ENCODE results near the gene SDHB. TPM values are rescaled to one million over a fixed set of nuclear protein-coding genes. Genes with fewer than 3 reads are reported as not detected.
A peak's percentile ranks its signal among the peaks of the same experiment; 100 is the strongest.

The SDHB gene
- total and polyA plus RNA-seq, 5 donors, result 209 to 311 (median 241) TPM

DNA sequence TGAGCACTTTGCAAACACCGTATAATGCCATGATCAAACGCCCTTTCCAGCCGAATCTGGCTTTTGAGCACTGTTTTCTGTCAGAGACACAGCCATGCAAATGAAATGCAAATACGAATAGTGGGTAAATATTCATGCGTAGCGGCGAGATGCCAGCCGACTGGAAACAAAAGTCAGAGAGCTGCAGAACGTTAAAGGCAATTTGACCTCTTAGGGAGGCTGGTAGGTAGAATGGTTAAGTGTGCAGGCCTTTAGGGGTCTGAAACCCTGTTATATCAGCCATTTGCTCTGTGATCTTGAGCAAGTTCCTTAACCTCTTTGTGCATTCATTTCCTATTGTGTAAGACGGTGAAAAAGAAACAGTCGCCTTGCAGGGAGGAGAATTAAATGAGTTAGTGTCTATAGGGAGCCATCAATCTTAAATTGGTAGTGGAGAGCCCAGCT is 6.5 kb upstream of the SDHB start:
- DNase-seq, result no peak
- intact Hi-C loops (cut with DNase I), result loop anchor here in 3 of 4 donors (5.0 kb wide), 1 partner anchor 177 kb away; no protein-coding TSS in a partner anchor
- no peaks in the 10 kb centered on the region for H3K4me1 ChIP-seq (ENCODE audit: control insufficient read depth, insufficient read depth, low read length)

DNA sequence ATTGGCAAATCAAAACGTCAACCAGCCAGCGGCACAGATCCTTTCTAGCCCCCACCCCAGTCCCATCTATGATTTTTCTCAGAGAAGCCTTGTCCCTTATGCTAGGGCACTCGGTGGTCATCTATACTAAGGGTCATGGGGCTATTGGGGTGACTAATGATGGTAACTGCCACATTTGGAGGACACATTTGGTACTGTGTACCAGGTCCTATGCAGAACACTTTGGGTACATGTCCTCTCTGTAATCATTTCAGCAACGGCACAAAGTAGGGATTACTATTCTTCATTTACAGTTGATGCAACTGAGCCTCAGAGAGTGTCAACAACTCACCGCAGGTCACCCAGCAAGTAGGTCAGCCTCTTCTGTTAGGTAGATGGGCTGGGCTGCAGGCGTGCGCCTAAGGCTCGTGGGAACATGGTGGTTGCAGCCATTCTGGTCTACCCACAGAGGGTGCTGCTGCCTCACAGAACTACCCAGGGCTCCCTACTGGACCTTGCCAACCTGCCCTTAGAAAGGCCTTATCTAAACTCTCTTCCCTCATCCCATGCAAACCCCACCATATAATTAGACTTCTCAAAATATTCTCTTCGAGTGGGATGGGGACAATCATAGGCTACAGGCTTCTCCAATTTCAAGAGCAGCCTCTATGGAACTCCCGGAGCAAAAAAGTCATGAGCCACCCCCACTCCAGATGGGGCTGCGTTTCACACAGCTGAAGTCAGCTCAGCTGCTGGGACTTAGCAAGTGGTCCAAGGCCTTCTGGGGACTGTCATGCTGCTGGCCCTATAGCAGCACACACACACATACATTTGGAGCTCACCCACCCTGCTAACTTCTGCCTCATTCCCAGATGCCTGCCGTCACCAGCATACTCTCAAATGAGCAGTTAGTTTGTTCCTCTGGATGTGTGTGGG is 5.8 kb upstream of the SDHB start:
- Histone ChIP-seq H3K9me3 (ENCODE audit: control insufficient read depth, low read length) (no peaks in the 10 kb centered on the region), H3K27me3 (ENCODE audit: control insufficient read depth, insufficient read depth) (no peaks in the 10 kb centered on the region), H3K4me1 (ENCODE audit: control insufficient read depth, insufficient read depth, low read length) (no peaks in the 10 kb centered on the region), H3K27ac (ENCODE audit: low read length) (no peak overlapping the region), H3K4me3 (ENCODE audit: low read length) (no peak overlapping the region)
- peak; percentile 43 to 75 (median 72) for DNase-seq
- intact Hi-C loops (cut with DNase I), result loop anchor here in 3 of 4 donors (5.0 kb wide), 1 partner anchor 178 kb away; no protein-coding TSS in a partner anchor
- ATAC-seq, result peak; percentile 76 to 83
- 33% methylated on average over 12 of the region's 12 CpGs for WGBS

More for the DNA sequence above, 6.5 kb upstream of the SDHB start:
- ATAC-seq, result no peak
- Histone ChIP-seq H3K9me3 (ENCODE audit: control insufficient read depth, low read length) (no peaks in the 10 kb centered on the region), H3K27me3 (ENCODE audit: control insufficient read depth, insufficient read depth) (no peaks in the 10 kb centered on the region), H3K27ac (ENCODE audit: low read length) (no peak overlapping the region), H3K4me3 (ENCODE audit: low read length) (no peak overlapping the region)
- WGBS, result 42% methylated on average over 11 of the region's 11 CpGs

DNA sequence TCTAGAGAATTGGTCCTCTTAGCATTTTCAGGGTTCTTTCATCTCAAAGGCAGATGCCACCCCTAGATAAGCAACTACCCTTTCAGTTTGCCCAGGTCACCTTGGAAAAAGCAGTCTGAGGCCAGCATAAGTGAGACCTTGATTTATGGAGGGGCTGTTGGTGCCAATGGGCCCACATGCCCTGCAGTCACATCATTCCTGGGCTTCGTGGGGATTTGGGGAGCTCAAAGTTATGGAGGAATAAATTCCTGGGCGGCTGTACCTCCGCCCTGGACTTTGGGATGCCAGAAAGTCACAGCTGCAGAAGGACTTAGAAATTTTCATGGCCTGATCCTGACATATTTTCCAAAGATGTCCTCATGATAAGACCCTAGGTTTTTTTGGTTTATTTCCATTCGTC is 2.7 kb upstream of the SDHB start:
- intact Hi-C loops (cut with DNase I), result no loop called here
- Histone ChIP-seq H3K9me3 (ENCODE audit: control insufficient read depth, low read length) (no peaks in the 10 kb centered on the region), H3K27me3 (ENCODE audit: control insufficient read depth, insufficient read depth) (no peaks in the 10 kb centered on the region), H3K4me1 (ENCODE audit: control insufficient read depth, insufficient read depth, low read length) (no peaks in the 10 kb centered on the region), H3K27ac (ENCODE audit: low read length) (no peak overlapping the region), H3K4me3 (ENCODE audit: low read length) (no peak overlapping the region)
- 80% methylated on average over 4 of the region's 4 CpGs for WGBS
- ATAC-seq (no peak), DNase-seq (no peak)

DNA sequence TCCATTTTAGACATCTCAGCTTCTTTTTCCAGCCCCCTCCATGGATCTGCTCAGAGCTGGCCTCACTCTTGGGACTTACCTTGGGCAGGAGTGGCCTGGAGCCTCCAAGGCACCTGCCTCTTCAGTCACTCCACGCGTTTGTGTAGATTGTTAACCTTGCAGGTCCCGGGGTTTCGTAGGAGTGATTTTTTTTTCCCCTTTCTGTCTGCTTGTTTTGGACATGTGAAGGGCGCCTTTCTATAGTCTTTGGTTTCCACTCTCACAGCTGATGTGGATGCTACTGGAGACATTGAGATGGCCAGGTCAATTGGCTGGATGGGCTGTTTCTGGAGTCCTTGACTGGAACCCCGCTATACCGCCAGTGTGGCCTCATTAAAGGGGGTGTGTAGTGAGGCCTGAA is 2.0 kb upstream of the SDHB start:
- 92% methylated on average over 7 of the region's 7 CpGs for WGBS
- ATAC-seq, result no peak
- H3K4me3 ChIP-seq (ENCODE audit: low read length), result no peak overlapping the region
- no peaks in the 10 kb centered on the region for H3K4me1 ChIP-seq (ENCODE audit: control insufficient read depth, insufficient read depth, low read length)
- no peak overlapping the region for H3K27ac ChIP-seq (ENCODE audit: low read length)
- H3K9me3 ChIP-seq (ENCODE audit: control insufficient read depth, low read length), result no peaks in the 10 kb centered on the region
- DNase-seq, result no peak
- intact Hi-C loops (cut with DNase I), result no loop called here
- no peaks in the 10 kb centered on the region for H3K27me3 ChIP-seq (ENCODE audit: control insufficient read depth, insufficient read depth)

DNA sequence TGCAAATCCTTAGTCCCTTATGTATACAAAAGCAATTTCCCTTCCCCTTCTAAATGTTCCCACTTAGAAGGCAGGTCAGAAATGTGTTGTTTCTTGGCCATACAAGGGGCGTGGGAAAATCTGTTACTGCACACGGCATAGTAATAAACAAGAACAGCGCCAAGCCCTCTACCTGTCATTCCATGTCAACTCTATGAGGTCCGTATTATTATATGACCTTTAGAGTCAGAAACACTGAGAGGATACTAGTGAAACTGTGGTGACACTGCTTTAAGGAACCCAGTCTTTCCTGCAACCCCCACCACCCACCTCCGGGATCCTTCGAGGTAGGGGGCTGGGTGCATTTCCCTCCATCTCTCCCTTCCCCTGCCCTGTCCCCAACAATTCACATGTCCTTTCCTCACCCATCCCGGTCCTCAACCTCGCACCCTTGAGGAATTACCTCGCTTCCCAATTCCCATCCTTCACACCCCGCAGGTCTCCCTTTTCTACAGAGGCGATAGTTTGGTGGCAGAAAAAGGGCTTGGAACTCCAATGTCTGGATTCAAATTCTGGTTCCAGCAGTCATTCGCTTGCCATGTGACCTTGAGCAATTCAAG is 647 bp downstream of the SDHB start:
- Histone ChIP-seq H3K9me3 (ENCODE audit: control insufficient read depth, low read length) (no peaks in the 10 kb centered on the region), H3K4me3 (ENCODE audit: low read length) (peak overlapping the region; percentile 84), H3K27me3 (ENCODE audit: control insufficient read depth, insufficient read depth) (no peaks in the 10 kb centered on the region), H3K4me1 (ENCODE audit: control insufficient read depth, insufficient read depth, low read length) (no peaks in the 10 kb centered on the region), H3K27ac (ENCODE audit: low read length) (peak overlapping the region; percentile 96)
- 6% methylated on average over 12 of the region's 12 CpGs for WGBS
- intact Hi-C loops (cut with DNase I), result loop anchor here in 1 of 4 donors (5.0 kb wide), 1 partner anchor 36 kb away; no protein-coding TSS in a partner anchor
- DNase-seq (peak in 1 of 3 donors; percentile 41), ATAC-seq (no peak)

DNA sequence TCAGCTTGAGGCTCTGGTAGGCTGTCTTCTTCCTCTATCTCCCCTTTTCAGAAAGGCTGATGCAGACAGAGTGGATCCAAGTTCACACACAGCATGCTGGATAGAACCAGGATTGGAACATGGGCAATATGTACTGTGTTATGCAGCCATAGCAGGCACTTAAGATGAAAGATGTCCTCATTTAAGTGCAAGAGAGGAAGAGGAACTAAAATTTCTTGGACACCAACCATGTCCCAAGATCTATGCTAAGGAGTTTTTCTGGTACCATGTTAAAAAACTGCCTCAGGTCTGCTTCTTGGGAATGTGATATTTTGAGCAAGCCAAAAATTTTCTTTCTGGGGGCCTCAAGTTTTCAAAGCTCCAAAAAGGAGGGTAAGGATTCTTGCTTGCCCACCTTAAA is 1.2 kb downstream of the SDHB start:
- intact Hi-C loops (cut with DNase I), result loop anchor here in 1 of 4 donors (5.0 kb wide), 1 partner anchor 35 kb away; no protein-coding TSS in a partner anchor
- DNase-seq, result no peak
- Histone ChIP-seq H3K27ac (ENCODE audit: low read length) (no peak overlapping the region), H3K4me1 (ENCODE audit: control insufficient read depth, insufficient read depth, low read length) (no peaks in the 10 kb centered on the region), H3K27me3 (ENCODE audit: control insufficient read depth, insufficient read depth) (no peaks in the 10 kb centered on the region), H3K9me3 (ENCODE audit: control insufficient read depth, low read length) (no peaks in the 10 kb centered on the region), H3K4me3 (ENCODE audit: low read length) (peak overlapping the region; percentile 84)
- ATAC-seq, result no peak

DNA sequence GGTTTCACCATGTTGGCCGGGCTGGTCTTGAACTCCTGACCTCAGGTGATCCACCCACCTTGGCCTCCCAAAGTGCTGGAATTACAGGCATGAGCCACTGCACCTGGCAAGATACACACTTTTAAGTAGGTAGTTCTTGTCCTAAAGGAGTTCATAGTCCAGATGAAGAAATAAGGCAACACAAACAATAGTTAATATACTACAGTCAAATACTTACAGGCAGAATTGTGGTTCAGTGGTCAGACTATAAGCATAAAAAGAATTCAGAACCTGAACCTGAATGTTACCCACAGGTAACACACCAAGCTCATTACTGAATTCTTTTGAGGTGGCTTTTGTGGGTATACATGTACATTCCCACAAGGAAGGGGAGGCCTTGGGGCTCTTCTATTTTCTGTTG is 1.8 kb downstream of the SDHB start:
- H3K27ac ChIP-seq (ENCODE audit: low read length), result no peak overlapping the region
- ATAC-seq, result no peak
- H3K4me1 ChIP-seq (ENCODE audit: control insufficient read depth, insufficient read depth, low read length), result no peaks in the 10 kb centered on the region
- intact Hi-C loops (cut with DNase I), result loop anchor here in 1 of 4 donors (5.0 kb wide), 1 partner anchor 35 kb away; no protein-coding TSS in a partner anchor
- H3K9me3 ChIP-seq (ENCODE audit: control insufficient read depth, low read length), result no peaks in the 10 kb centered on the region
- DNase-seq, result no peak
- WGBS, result 77% methylated on average over 1 of the region's 1 CpG
- H3K27me3 ChIP-seq (ENCODE audit: control insufficient read depth, insufficient read depth), result no peaks in the 10 kb centered on the region
- no peak overlapping the region for H3K4me3 ChIP-seq (ENCODE audit: low read length)

DNA sequence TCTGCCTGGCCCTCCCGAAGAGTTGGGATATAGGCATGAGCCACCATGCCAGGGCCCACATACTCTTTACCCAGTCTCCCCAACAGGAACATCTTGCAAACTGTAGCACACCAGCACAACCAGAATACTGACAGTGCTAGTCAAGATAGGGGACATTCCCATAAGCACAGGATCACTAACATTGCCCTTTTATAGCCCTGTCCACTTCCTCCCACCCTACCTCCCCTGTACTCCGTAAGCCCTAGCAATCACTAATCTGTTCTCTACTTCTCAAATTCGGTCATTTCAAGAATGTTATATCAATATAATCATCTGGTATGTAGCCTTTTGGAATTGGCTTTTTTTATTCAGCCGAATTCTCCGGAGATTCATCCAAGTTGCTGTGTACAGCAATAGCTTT is 5.9 kb downstream of the SDHB start:
- WGBS, result 81% methylated on average over 5 of the region's 5 CpGs
- H3K27ac ChIP-seq (ENCODE audit: low read length), result no peak overlapping the region
- H3K27me3 ChIP-seq (ENCODE audit: control insufficient read depth, insufficient read depth), result no peaks in the 10 kb centered on the region
- no peak for DNase-seq
- no peaks in the 10 kb centered on the region for H3K4me1 ChIP-seq (ENCODE audit: control insufficient read depth, insufficient read depth, low read length)
- H3K9me3 ChIP-seq (ENCODE audit: control insufficient read depth, low read length), result no peaks in the 10 kb centered on the region
- no peak for ATAC-seq
- no peak overlapping the region for H3K4me3 ChIP-seq (ENCODE audit: low read length)
- intact Hi-C loops (cut with DNase I), result loop anchor here (5.0 kb wide), 2 partner anchors 91 to 96 kb away; no protein-coding TSS in a partner anchor

DNA sequence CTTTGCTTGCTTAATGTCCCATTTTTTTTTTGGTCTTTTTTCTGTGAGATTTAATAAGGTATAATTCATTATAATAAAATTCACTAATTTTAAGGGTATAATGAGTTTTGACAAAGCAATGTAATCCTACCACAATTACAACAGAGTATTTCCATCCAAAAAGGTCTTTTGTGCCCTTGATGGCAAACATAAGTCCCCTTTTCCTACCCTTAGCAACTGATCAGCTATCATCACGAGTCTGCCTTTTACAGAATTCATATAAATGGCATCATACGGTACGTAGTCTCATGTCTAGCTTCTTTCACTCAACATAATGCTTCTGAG is 7.5 kb downstream of the SDHB start:
- no peaks in the 10 kb centered on the region for H3K9me3 ChIP-seq (ENCODE audit: control insufficient read depth, low read length)
- WGBS, result 57% methylated on average over 3 of the region's 3 CpGs
- H3K4me3 ChIP-seq (ENCODE audit: low read length), result no peak overlapping the region
- no peaks in the 10 kb centered on the region for H3K27me3 ChIP-seq (ENCODE audit: control insufficient read depth, insufficient read depth)
- DNase-seq, result no peak
- intact Hi-C loops (cut with DNase I), result loop anchor here (5.0 kb wide), 2 partner anchors 89 to 94 kb away; no protein-coding TSS in a partner anchor
- no peak overlapping the region for H3K27ac ChIP-seq (ENCODE audit: low read length)
- ATAC-seq, result no peak
- no peaks in the 10 kb centered on the region for H3K4me1 ChIP-seq (ENCODE audit: control insufficient read depth, insufficient read depth, low read length)

DNA sequence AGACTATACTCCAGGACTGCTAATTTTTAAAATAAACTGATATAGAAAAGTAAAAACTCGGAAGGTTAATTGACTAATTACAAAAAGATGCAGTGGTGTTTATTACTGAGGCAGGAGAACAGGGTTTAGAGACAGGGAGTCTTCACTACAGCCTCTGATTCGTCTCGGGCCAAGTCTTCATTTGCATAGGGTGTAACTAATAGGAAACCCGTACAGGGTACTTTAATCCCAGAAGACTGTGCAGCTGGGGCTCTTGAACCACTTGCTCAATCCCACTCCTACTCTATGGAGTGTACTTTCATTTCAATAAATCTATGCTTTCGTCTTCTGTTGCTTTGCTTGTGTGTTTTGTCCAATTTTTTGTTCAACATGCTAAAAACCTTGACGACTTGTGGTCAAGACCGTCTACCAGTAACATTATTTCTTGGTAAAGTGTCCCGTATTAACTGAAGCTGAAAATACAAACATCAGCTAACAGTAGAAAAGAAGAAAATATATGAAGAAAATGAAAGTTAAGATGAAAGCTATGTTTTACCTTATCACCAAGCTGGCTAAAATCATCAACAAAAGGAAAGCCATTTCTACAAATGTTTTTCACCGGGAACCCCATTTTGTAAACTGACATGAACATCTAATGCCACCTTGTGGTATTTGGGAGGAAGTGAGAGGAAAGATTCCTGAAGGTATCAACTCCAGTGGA is 8.0 kb downstream of the SDHB start:
- no peaks in the 10 kb centered on the region for H3K9me3 ChIP-seq (ENCODE audit: control insufficient read depth, low read length)

More for the DNA sequence above, 8.0 kb downstream of the SDHB start:
- peak; percentile 70 to 71 for ATAC-seq
- Histone ChIP-seq H3K27ac (ENCODE audit: low read length) (no peak overlapping the region), H3K4me1 (ENCODE audit: control insufficient read depth, insufficient read depth, low read length) (no peaks in the 10 kb centered on the region), H3K27me3 (ENCODE audit: control insufficient read depth, insufficient read depth) (no peaks in the 10 kb centered on the region), H3K4me3 (ENCODE audit: low read length) (peak overlapping the region; percentile 39)
- intact Hi-C loops (cut with DNase I), result loop anchor here (5.0 kb wide), 2 partner anchors 88 to 93 kb away; no protein-coding TSS in a partner anchor
- DNase-seq, result no peak
- WGBS, result 29% methylated on average over 9 of the region's 9 CpGs

Data from right cardiac atrium (tissue), 5 donors.